PC-9 (cell line): ENCODE data around the gene UBE3C.

Experiments used
- EZH2 ChIP-seq: fragments of 200-600 bp; sonication (generic); IDR thresholded peaks from 2 replicates; pipeline ENCODE4 v1.8.0; 2017; ENCODE audit warnings: antibody characterized with exemption, low read depth
- TF ChIP-seq, protein P1 (sequence below): fragments of 200-600 bp; sonication (generic); conservative IDR thresholded peaks from 2 replicates; pipeline ENCODE4 v1.6.1; 2017; ENCODE audit warnings: mixed run types, antibody characterized with exemption, mild to moderate bottlenecking, moderate library complexity

DNA sequence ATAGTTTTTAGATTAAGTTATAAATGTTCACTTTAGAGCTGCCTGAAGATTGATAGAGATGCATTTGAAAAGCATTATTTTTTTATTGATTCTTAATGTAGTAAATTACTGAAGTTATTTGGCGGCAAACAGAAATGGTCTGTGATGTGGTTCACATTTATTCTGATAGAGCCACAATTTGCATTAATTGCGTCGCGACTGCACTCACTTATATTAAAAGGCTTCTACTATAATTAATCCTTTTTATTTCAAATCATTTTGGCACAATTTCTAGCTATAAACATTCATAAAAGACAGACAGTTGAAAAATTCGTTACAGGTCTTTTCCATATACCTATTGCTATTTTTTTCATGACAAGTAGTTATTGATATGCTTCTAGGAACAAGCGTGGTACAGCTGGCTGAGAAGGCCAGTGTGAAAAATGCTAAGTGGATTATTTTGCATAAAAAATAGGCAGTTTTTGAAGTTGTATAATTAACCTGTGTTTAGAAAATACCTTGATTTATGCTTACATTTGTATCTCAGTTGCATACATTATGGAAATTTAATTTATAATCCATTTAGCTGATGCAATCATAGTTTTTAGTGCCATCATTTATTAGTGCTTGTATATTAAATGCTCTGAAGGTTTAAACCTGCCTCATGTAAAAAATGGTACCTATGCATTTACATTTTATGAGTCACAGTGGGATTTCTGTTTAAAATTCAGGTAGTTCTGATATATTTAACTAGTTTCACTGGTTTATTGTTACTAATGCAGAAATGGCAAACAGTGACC is 106.0 kb downstream of the UBE3C start:
- TF ChIP-seq, protein P1, sequence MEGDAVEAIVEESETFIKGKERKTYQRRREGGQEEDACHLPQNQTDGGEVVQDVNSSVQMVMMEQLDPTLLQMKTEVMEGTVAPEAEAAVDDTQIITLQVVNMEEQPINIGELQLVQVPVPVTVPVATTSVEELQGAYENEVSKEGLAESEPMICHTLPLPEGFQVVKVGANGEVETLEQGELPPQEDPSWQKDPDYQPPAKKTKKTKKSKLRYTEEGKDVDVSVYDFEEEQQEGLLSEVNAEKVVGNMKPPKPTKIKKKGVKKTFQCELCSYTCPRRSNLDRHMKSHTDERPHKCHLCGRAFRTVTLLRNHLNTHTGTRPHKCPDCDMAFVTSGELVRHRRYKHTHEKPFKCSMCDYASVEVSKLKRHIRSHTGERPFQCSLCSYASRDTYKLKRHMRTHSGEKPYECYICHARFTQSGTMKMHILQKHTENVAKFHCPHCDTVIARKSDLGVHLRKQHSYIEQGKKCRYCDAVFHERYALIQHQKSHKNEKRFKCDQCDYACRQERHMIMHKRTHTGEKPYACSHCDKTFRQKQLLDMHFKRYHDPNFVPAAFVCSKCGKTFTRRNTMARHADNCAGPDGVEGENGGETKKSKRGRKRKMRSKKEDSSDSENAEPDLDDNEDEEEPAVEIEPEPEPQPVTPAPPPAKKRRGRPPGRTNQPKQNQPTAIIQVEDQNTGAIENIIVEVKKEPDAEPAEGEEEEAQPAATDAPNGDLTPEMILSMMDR: no peak
- no peak for TF ChIP-seq EZH2
